Mesendoderm (in vitro differentiated cells): ENCODE data around the gene P2RX4.

Experiments
- DNase-seq: peaks from one replicate; pipeline ENCODE4 v3.0.0; 2013
- H2AK5ac ChIP-seq: 2 replicates; pipeline ENCODE4 v1.6.1; 2013; ENCODE audit warnings: low read length, inconsistent platforms
- H2BK120ac ChIP-seq: 2 replicates; pipeline ENCODE4 v1.6.1; 2013; ENCODE audit warnings: low read depth, mild to moderate bottlenecking, low read length, moderate library complexity, mixed read lengths
- H2BK15ac ChIP-seq: replicated peaks from 2 replicates; pipeline ENCODE4 v1.6.1; 2013; ENCODE audit warnings: low read depth, mild to moderate bottlenecking, moderate library complexity
- H2BK5ac ChIP-seq: 2 replicates; pipeline ENCODE4 v1.6.1; 2013; ENCODE audit warnings: low read length, inconsistent platforms
- H3K18ac ChIP-seq: 2 replicates; pipeline ENCODE4 v1.6.1; 2013; ENCODE audit warnings: mild to moderate bottlenecking, low read length, mixed read lengths
- H3K23ac ChIP-seq: one replicate; pipeline ENCODE4 v1.6.1; 2013; ENCODE audit warnings: low read length
- H3K27ac ChIP-seq: 2 replicates; pipeline ENCODE4 v1.5.1; 2013; ENCODE audit warnings: low read depth, mild to moderate bottlenecking, inconsistent platforms, low read length, moderate library complexity
- H3K27me3 ChIP-seq: 2 replicates; pipeline ENCODE4 v1.6.1; 2013; ENCODE audit warnings: low read length, control low read depth, mild to moderate bottlenecking, inconsistent platforms; ENCODE audit not compliant: insufficient read depth, poor library complexity
- H3K36me3 ChIP-seq: 2 replicates; pipeline ENCODE4 v1.6.1; 2013; ENCODE audit warnings: low read length, inconsistent platforms; ENCODE audit not compliant: control insufficient read depth, insufficient read depth
- H3K4ac ChIP-seq: one replicate; pipeline ENCODE4 v1.6.1; 2013; ENCODE audit warnings: low read depth, mild to moderate bottlenecking, low read length, moderate library complexity
- H3K4me1 ChIP-seq: 2 replicates; pipeline ENCODE4 v1.6.1; 2013; ENCODE audit warnings: low read depth, low read length, inconsistent platforms; ENCODE audit not compliant: control insufficient read depth
- H3K4me2 ChIP-seq: 2 replicates; pipeline ENCODE4 v1.6.1; 2013; ENCODE audit warnings: low read length
- H3K4me3 ChIP-seq: 2 replicates; pipeline ENCODE4 v1.5.1; 2013; ENCODE audit warnings: mild to moderate bottlenecking, low read length
- H3K56ac ChIP-seq: one replicate; pipeline ENCODE4 v1.6.1; 2013; ENCODE audit warnings: low read length
- H3K79me1 ChIP-seq: 2 replicates; pipeline ENCODE4 v1.6.1; 2013; ENCODE audit warnings: low read length, inconsistent platforms
- H3K79me2 ChIP-seq: 2 replicates; pipeline ENCODE4 v1.6.1; 2013; ENCODE audit warnings: mild to moderate bottlenecking, low read length; ENCODE audit not compliant: control insufficient read depth, insufficient read depth
- H3K9ac ChIP-seq: 2 replicates; pipeline ENCODE4 v1.6.1; 2013; ENCODE audit warnings: low read length, inconsistent platforms
- H4K5ac ChIP-seq: one replicate; pipeline ENCODE4 v1.6.1; 2013; ENCODE audit warnings: low read length
- H4K8ac ChIP-seq: one replicate; pipeline ENCODE4 v1.6.1; 2013; ENCODE audit warnings: low read depth, mild to moderate bottlenecking, control low read depth, low read length, moderate library complexity
- WGBS: extraction: QIAGEN DNeasy Blood & Tissue Kit; methylation state at CpG from one replicate; pipeline ENCODE4 v1.1.7; 2013; ENCODE audit warnings: low lambda C conversion rate, missing lambda C conversion rate; ENCODE audit not compliant: insufficient coverage; ENCODE audit errors: extremely low coverage; 5-methylcytosine and 5-hydroxymethylcytosine counted together

The P2RX4 gene

DNA sequence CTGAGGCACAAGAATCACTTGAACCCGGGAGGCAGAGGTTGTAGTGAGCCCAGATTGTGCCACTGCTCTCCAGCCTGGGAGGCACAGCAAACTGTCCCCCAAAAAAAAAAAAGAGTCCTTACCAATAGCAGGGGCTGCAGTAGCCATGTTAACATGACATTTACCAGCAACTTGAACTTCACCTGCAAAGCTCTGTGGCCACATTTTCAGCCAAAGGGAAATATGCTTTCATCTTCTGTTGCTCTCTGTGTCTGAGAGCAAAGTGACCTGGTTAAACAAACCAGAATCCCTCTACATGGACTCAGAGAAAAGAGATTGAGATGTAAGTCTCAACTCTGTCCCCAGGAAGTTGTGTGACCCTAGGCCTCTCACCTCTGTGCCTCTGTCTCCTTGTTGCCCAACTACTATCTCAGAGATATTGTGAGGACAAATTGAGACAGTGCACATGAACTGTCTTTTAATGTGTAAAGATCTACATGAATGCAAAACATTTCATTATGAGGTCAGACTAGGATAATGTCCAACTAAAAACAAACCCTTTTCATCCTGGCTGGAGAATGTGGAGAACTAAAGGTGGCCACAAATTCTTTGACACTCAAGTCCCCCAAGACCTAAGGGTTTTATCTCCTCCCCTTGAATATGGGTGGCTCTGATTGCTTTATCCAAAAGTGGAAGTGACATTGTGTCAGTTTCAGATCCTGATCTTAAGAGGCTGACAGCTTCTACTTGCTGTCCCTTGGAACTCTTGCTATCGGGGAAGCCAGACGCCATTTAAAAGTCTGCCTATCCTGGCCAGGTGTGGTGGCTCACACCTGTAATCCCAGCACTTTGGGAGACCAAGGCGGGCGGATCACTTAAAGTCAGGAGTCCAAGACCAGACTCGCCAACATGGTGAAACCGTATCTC is 24.7 kb upstream of the P2RX4 start:
- H3K23ac ChIP-seq, result no peak overlapping the region
- no peak for DNase-seq
- no peak overlapping the region for H2BK5ac ChIP-seq
- no peak overlapping the region for H2BK15ac ChIP-seq
- no peak overlapping the region for H2AK5ac ChIP-seq
- H4K5ac ChIP-seq, result no peak overlapping the region
- H3K79me1 ChIP-seq, result no peaks in the 10 kb centered on the region
- no peak overlapping the region for H3K27ac ChIP-seq
- no peak overlapping the region for H4K8ac ChIP-seq
- no peaks in the 10 kb centered on the region for H3K79me2 ChIP-seq
- no peak overlapping the region for H3K18ac ChIP-seq
- H3K56ac ChIP-seq, result no peak overlapping the region
- H3K4ac ChIP-seq, result no peak overlapping the region
- no peaks in the 10 kb centered on the region for H3K27me3 ChIP-seq
- H3K4me2 ChIP-seq, result no peak overlapping the region
- H3K4me3 ChIP-seq, result no peak overlapping the region
- H3K36me3 ChIP-seq, result no peaks in the 10 kb centered on the region
- no CpG with 5 or more reads among the region's 7 CpGs for WGBS
- H2BK120ac ChIP-seq, result no peak overlapping the region
- H3K9ac ChIP-seq, result no peak overlapping the region
- H3K4me1 ChIP-seq, result no peaks in the 10 kb centered on the region

DNA sequence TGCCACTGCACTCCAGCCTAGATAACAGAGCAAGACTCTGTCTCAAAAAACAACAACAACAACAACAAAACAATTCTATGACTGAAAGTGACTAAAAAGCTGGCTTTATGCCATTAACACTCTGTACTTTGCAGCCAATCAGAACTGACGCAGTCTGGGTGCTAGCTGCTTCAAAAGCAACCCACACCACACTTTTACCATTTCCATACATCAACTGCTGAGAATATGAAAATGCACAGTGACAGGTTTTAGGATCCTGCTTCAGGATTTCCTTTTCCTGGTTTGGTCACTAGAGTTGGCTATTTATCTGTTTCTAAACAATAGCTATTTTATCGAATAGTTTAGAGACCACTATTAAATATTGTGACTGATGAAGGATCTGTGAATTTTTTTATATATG is 23.1 kb upstream of the P2RX4 start:
- no peaks in the 10 kb centered on the region for H3K36me3 ChIP-seq
- no peak overlapping the region for H3K4ac ChIP-seq
- no peak overlapping the region for H3K27ac ChIP-seq
- H2AK5ac ChIP-seq, result no peak overlapping the region
- no peak overlapping the region for H4K5ac ChIP-seq
- DNase-seq, result no peak
- no peak overlapping the region for H3K18ac ChIP-seq
- H3K9ac ChIP-seq, result no peak overlapping the region
- H3K4me2 ChIP-seq, result no peak overlapping the region
- H3K27me3 ChIP-seq, result no peaks in the 10 kb centered on the region
- H3K4me1 ChIP-seq, result no peaks in the 10 kb centered on the region
- no peak overlapping the region for H2BK15ac ChIP-seq
- no peak overlapping the region for H3K23ac ChIP-seq
- WGBS, result no CpG with 5 or more reads among the region's 2 CpGs
- H3K4me3 ChIP-seq, result no peak overlapping the region
- H4K8ac ChIP-seq, result no peak overlapping the region
- no peak overlapping the region for H3K56ac ChIP-seq
- no peaks in the 10 kb centered on the region for H3K79me2 ChIP-seq
- no peak overlapping the region for H2BK120ac ChIP-seq
- no peaks in the 10 kb centered on the region for H3K79me1 ChIP-seq
- no peak overlapping the region for H2BK5ac ChIP-seq

DNA sequence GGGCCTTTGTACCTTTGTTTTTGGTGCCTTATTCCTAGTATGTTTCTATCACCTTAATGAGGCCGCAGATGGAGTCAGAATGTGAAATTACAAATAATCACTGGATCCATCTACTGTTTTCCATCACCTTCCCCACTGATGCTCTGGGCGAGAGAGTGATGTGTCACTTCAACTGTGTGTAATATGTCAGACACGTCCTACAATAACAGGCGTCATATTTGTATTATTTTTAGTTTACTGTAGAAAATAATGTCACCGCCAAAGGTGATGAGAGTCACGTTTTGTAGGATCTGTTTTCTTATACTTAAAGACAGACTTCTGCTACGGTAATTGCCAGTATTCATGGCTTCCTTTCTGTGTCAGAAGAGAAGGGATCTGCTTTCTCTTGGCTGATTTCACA is 22.4 kb upstream of the P2RX4 start:
- Histone ChIP-seq H2BK120ac (no peak overlapping the region), H3K9ac (no peak overlapping the region), H4K5ac (no peak overlapping the region), H3K36me3 (no peaks in the 10 kb centered on the region), H3K18ac (no peak overlapping the region), H4K8ac (no peak overlapping the region), H3K4ac (no peak overlapping the region), H3K79me2 (no peaks in the 10 kb centered on the region), H3K23ac (no peak overlapping the region), H2AK5ac (no peak overlapping the region), H2BK5ac (no peak overlapping the region), H3K56ac (no peak overlapping the region), H3K4me2 (no peak overlapping the region), H3K27ac (no peak overlapping the region), H3K27me3 (no peaks in the 10 kb centered on the region), H3K79me1 (no peaks in the 10 kb centered on the region), H3K4me3 (no peak overlapping the region), H3K4me1 (no peaks in the 10 kb centered on the region), H2BK15ac (no peak overlapping the region)
- DNase-seq, result no peak
- no CpG with 5 or more reads among the region's 7 CpGs for WGBS

- Histone ChIP-seq H3K18ac (no peak overlapping the region), H3K36me3 (no peaks in the 10 kb centered on the region), H3K56ac (no peak overlapping the region), H3K9ac (no peak overlapping the region), H3K4me2 (no peak overlapping the region), H3K27ac (no peak overlapping the region), H2AK5ac (no peak overlapping the region), H2BK15ac (no peak overlapping the region), H4K5ac (no peak overlapping the region), H3K4ac (no peak overlapping the region), H4K8ac (no peak overlapping the region), H3K4me3 (no peak overlapping the region), H3K27me3 (no peaks in the 10 kb centered on the region), H2BK5ac (no peak overlapping the region), H3K4me1 (no peaks in the 10 kb centered on the region), H2BK120ac (no peak overlapping the region), H3K79me2 (no peaks in the 10 kb centered on the region), H3K23ac (no peak overlapping the region), H3K79me1 (no peaks in the 10 kb centered on the region)
- DNase-seq, result no peak
- WGBS, result no CpG with 5 or more reads among the region's 2 CpGs
Measured at GRCh38 chr12:121188227-121188626, 21.7 kb upstream of the P2RX4 start.

DNA sequence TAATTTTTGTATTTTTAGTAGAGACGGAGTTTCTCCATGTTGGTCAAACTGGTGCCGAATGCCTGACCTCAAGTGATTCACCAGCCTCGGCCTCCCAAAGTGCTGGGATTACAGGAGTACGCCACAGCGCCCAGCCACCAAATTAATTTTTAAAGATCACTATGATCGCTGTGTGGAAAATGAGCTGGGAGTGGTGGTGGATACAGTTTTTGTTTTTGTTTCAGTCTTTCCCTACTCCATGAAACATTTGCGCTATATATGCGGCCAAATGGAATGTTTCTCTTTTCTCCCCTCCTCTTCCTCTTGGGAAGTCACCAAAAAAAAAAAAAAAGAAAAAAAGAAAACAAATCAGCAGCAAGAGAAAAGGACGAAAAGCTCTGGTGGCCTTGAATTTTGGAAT is 20.8 kb upstream of the P2RX4 start:
- Histone ChIP-seq H2BK120ac (no peak overlapping the region), H2BK15ac (no peak overlapping the region), H3K79me2 (no peaks in the 10 kb centered on the region), H3K4me3 (no peak overlapping the region), H3K79me1 (no peaks in the 10 kb centered on the region), H3K56ac (no peak overlapping the region), H3K4me2 (no peak overlapping the region), H4K8ac (no peak overlapping the region), H3K18ac (no peak overlapping the region), H3K27me3 (no peaks in the 10 kb centered on the region), H3K36me3 (no peaks in the 10 kb centered on the region), H2AK5ac (no peak overlapping the region), H3K4me1 (no peaks in the 10 kb centered on the region), H3K23ac (no peak overlapping the region), H3K27ac (no peak overlapping the region), H3K4ac (no peak overlapping the region), H3K9ac (no peak overlapping the region), H2BK5ac (no peak overlapping the region), H4K5ac (no peak overlapping the region)
- no peak for DNase-seq
- WGBS, result no CpG with 5 or more reads among the region's 9 CpGs
